ENCODE results near the gene GXYLT2. TPM values are rescaled to one million over a fixed set of nuclear protein-coding genes. Genes with fewer than 3 reads are reported as not detected.

GXYLT2 gene
- total and polyA plus RNA-seq, 8 donors, result 0.40 to 27.0 (median 1.4) TPM

DNA sequence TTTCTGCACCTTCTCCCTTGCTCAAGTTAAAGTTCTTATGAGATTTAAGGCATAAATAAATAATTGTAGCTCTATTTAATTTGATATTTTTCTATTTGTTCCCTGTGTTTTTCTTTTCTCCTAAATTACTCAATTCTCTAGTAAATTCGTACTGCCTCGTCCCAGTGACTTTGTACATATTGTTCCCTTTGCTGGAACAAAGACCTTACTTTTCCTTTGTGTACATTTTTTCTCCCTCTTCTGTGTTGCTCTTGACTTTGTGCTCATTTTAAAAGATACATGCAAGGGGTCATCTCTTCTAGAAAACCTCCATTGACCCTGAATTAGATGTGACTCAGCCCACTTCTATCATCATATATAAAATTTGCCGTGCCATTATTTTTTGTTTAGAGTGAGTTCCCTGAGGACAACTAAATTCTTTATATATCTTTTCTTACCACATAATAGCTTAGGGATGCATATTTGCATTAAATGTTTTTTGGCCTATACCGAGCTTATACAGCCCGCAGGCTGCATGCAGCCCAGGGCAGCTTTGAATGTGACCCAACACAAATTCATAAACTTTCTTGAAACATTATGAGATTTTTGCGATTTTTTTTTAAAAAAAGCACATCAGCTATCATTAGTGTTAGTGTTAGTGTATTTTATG lies 138.4 kb downstream of the GXYLT2 start:
- H3K9me3 ChIP-seq, result no peaks in the 10 kb centered on the region
- peaks cover 0 to 7% (median 0%) of the 10 kb centered on the region in 4 donors for H3K36me3 ChIP-seq
- intact Hi-C loops (cut with DNase I; ENCODE audit: low total_unique reads), result no loop called here
- WGBS, 5 donors, result 65 to 85% (median 75%) methylated on average over 6 of the region's 6 CpGs
- DNase-seq, result no peak
- H3K4me1 ChIP-seq, result peaks cover 31 to 82% (median 58%) of the 10 kb centered on the region in 4 donors
- no peaks in the 10 kb centered on the region for H3K27me3 ChIP-seq
- TF ChIP-seq, protein P1, sequence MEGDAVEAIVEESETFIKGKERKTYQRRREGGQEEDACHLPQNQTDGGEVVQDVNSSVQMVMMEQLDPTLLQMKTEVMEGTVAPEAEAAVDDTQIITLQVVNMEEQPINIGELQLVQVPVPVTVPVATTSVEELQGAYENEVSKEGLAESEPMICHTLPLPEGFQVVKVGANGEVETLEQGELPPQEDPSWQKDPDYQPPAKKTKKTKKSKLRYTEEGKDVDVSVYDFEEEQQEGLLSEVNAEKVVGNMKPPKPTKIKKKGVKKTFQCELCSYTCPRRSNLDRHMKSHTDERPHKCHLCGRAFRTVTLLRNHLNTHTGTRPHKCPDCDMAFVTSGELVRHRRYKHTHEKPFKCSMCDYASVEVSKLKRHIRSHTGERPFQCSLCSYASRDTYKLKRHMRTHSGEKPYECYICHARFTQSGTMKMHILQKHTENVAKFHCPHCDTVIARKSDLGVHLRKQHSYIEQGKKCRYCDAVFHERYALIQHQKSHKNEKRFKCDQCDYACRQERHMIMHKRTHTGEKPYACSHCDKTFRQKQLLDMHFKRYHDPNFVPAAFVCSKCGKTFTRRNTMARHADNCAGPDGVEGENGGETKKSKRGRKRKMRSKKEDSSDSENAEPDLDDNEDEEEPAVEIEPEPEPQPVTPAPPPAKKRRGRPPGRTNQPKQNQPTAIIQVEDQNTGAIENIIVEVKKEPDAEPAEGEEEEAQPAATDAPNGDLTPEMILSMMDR (IDR thresholded peaks at IDR 0.05), result no peak
- no peak for TF ChIP-seq EP300 (IDR thresholded peaks at IDR 0.05)
- no peak for TF ChIP-seq POLR2A (IDR thresholded peaks at IDR 0.05)
- TF ChIP-seq POLR2AphosphoS5 (IDR thresholded peaks at IDR 0.05), result no peak
- no peak overlapping the region for H3K27ac ChIP-seq
- H3K4me3 ChIP-seq, result no peak overlapping the region

Small RNA genes within 50 kb of the gene (small RNA-seq; reads per million reads assigned to genes)
- gene RF00017, result 0 reads per million in 4 donors

Other genes starting within 250 kb of the GXYLT2 start
- gene SHQ1, start 39.6 kb upstream of the GXYLT2 start, total RNA-seq, result 10 to 100 TPM; 11.7 to 77.9 (median 30.7) TPM
- 1 to 10 TPM; 7.5 to 7.9 (median 7.6) TPM for gene SHQ1, start 39.6 kb upstream of the GXYLT2 start, polyA plus RNA-seq
- 100 to 1,000 TPM in 1 of 5 donors, 10 to 100 TPM in 4; 12.8 to 100 (median 31.4) TPM for gene PPP4R2, start 108.8 kb downstream of the GXYLT2 start, total RNA-seq
- 10 to 100 TPM; 10.7 to 25.8 (median 16.7) TPM for gene PPP4R2, start 108.8 kb downstream of the GXYLT2 start, polyA plus RNA-seq
- 10 to 100 TPM in 2 of 5 donors, 1 to 10 TPM in 2, not detected in 1; 1.4 to 28.1 (median 13.3) TPM for gene EBLN2, start 173.6 kb downstream of the GXYLT2 start, total RNA-seq
- under 1 TPM in 2 of 3 donors, not detected in 1; 0.19 to 0.28 TPM for gene EBLN2, start 173.6 kb downstream of the GXYLT2 start, polyA plus RNA-seq

Data from stomach (tissue), 9 donors.